K562 (cell line): ENCODE results near the gene LITAF. TPM values are rescaled to one million over a fixed set of nuclear protein-coding genes. Genes with fewer than 3 reads are reported as not detected.

Experiments used
- ATAC-seq: fragments of 200-7000 bp; cut with Tn5 transposase; 3 replicates; pipeline ENCODE4 v1.9.1; 2020; ENCODE audit warnings: moderate library complexity
- BruUV-seq: library from RNA; stranded (reverse); fragments of 400-500 nt; replicated peaks from 2 replicates; lab custom pipeline; 2021; lab: Mats Ljungman, UMichigan
- CTCF ChIA-PET: fragments of 300-600 bp; formaldehyde crosslinking; extraction: SDS; loops from one replicate; lab custom pipeline; 2021; ENCODE audit warnings: low intra/inter-chr PET ratio; lab: Yijun Ruan, JAX
- POLR2A ChIA-PET: fragments of 300-600, 350-650 bp; sonication (Branson Sonifier 250); formaldehyde crosslinking; extraction: SDS; loops from one replicate; lab custom pipeline; 2021; ENCODE audit warnings: antibody characterized with exemption, inconsistent platforms; lab: Yijun Ruan, JAX
- DNase-seq, 4 experiments: peaks; one replicate each; pipeline versions ENCODE4 v3.0.0 to v3.0.0-alpha.2; 2011 to 2018; ENCODE audit warnings: low spot score in 3 of 4, mixed read lengths in 3 of 4; ENCODE audit errors: extremely low read depth in 1 of 4
- FAIRE-seq: peaks from 2 replicates; lab custom pipeline; 2011; peaks lifted over from hg19 to GRCh38; lab: Jason Lieb, UNC
- H2AFZ ChIP-seq: 2 replicates; pipeline ENCODE4 v1.6.0; 2011; ENCODE audit warnings: low read depth, low read length, control low read depth, inconsistent platforms
- H3K27ac ChIP-seq: fragments of 200-600 bp; 3 replicates; pipeline ENCODE4 v1.8.0; 2011; ENCODE audit warnings: low read depth, mild to moderate bottlenecking, control low read depth, inconsistent platforms, low read length, moderate library complexity, mixed read lengths; ENCODE audit errors: extremely low read depth
- H3K27me3 ChIP-seq, 2 experiments: fragments of 300-600 bp in 1 of 2; 2 replicates in 1 of 2; 3 replicates in 1 of 2; pipeline versions ENCODE4 v1.6.0 to v1.8.0; 2011; ENCODE audit warnings: inconsistent platforms in 2 of 2, low read length in 2 of 2, mild to moderate bottlenecking in 1 of 2, mixed read lengths in 1 of 2, moderate library complexity in 1 of 2; ENCODE audit not compliant: control insufficient read depth in 2 of 2, insufficient read depth in 2 of 2
- H3K36me3 ChIP-seq: fragments of 300-600 bp; 3 replicates; pipeline ENCODE4 v1.8.0; 2011; ENCODE audit warnings: mild to moderate bottlenecking, low read length, inconsistent platforms; ENCODE audit not compliant: control insufficient read depth, insufficient read depth
- H3K4me1 ChIP-seq, 2 experiments: fragments of 200-600 bp in 1 of 2; replicated peaks in 1 of 2; 2 replicates in 1 of 2; 3 replicates in 1 of 2; pipeline versions ENCODE4 v1.5.1 to v1.8.0; 2011; ENCODE audit warnings: inconsistent platforms in 2 of 2, low read length in 2 of 2, mild to moderate bottlenecking in 1 of 2, mixed read lengths in 1 of 2, moderate library complexity in 1 of 2; ENCODE audit not compliant: control insufficient read depth in 2 of 2, insufficient read depth in 2 of 2
- H3K4me2 ChIP-seq: 2 replicates; pipeline ENCODE4 v1.6.1; 2011; ENCODE audit warnings: low read length, control low read depth, inconsistent platforms, mixed read lengths; ENCODE audit not compliant: insufficient read depth
- H3K4me3 ChIP-seq: fragments of 200-600 bp; sonication (generic), shearing (Covaris generic); 2 replicates; pipeline ENCODE4 v1.5.1; 2016; ENCODE audit warnings: control low read depth, inconsistent platforms
- H3K79me2 ChIP-seq: fragments of 200-600 bp; 3 replicates; pipeline ENCODE4 v1.8.0; 2011; ENCODE audit warnings: low read length, inconsistent platforms; ENCODE audit not compliant: control insufficient read depth, insufficient read depth
- H3K9ac ChIP-seq, 2 experiments: 2 replicates each; pipeline versions ENCODE4 v1.6.0 to v1.6.1; 2011; ENCODE audit warnings: low read depth in 2 of 2, low read length in 2 of 2, control low read depth in 1 of 2, inconsistent platforms in 1 of 2, mild to moderate bottlenecking in 1 of 2, mixed read lengths in 1 of 2; ENCODE audit not compliant: insufficient read depth in 1 of 2
- H3K9me1 ChIP-seq: one replicate; pipeline ENCODE4 v1.6.0; 2011; ENCODE audit warnings: inconsistent platforms, mild to moderate bottlenecking, low read length, moderate library complexity; ENCODE audit not compliant: control insufficient read depth, insufficient read depth
- H3K9me3 ChIP-seq: replicated peaks from 2 replicates; pipeline ENCODE4 v1.5.1; 2011; ENCODE audit warnings: low read depth, low read length, inconsistent platforms; ENCODE audit not compliant: control insufficient read depth, insufficient read depth
- H4K20me1 ChIP-seq: replicated peaks from 2 replicates; pipeline ENCODE4 v1.6.1; 2011; ENCODE audit warnings: low read length, inconsistent platforms, mixed read lengths; ENCODE audit not compliant: control insufficient read depth, insufficient read depth
- ATF1 ChIP-seq, 2 experiments: fragments of 450-650 bp in 1 of 2; IDR thresholded peaks; 2 replicates each; pipeline ENCODE4 v1.6.1; 2016; ENCODE audit warnings: missing compliant biosample characterization in 1 of 2, missing genetic modification characterization in 1 of 2
- ZNF589 ChIP-seq: fragments of 200-800 bp; sonication (Bioruptor generic); IDR thresholded peaks from 2 replicates; pipeline ENCODE4 v1.6.1; 2016; ENCODE audit warnings: low read depth, missing genetic modification characterization, missing compliant biosample characterization
- WGBS: fragments of 100-300 bp; shearing (Covaris generic); methylation state at CpG from one replicate; pipeline ENCODE4 v1.1.6; 2016; ENCODE audit warnings: low coverage, mixed read lengths; ENCODE audit not compliant: insufficient coverage; ENCODE audit errors: missing lambda C conversion rate; 5-methylcytosine and 5-hydroxymethylcytosine counted together
- in situ Hi-C: fragments of 300-500 bp; cut with MboI; formaldehyde crosslinking; loops from 4 replicates; pipeline ENCODE4 v1.15.0; 2018; ENCODE audit warnings: inconsistent platforms, mixed read lengths
- intact Hi-C: fragments of 100-400 bp; cut with micrococcal nuclease; formaldehyde crosslinking; loops from 2 replicates; pipeline ENCODE4 v1.14.2; 2022
- polyA plus RNA-seq, 8 experiments: library from polyadenylated mRNA; depleted of rRNA in 4 of 8; stranded (reverse) in 5 of 8; unstranded in 3 of 8; fragments of >200 nt; fragmentation: Nextera tagmentation in 2 of 8; fragmentation: Illumina TruSeq in 1 of 8; extraction: Ambion mirVana in 2 of 8; extraction: Trizol in 1 of 8; gene quantifications; 2 replicates each; pipeline versions ENCODE4 v1.2.1 to v1.2.3, GENCODE V29; 2011 to 2014; ENCODE audit warnings: inconsistent platforms in 1 of 8, missing spikeins in 1 of 8
- total RNA-seq, 7 experiments: library from RNA; depleted of rRNA in 6 of 7; stranded (reverse); fragments of >200 nt in 6 of 7; fragmentation: Illumina TruSeq in 2 of 7; extraction: Trizol in 2 of 7; gene quantifications; 2 replicates each; pipeline versions ENCODE4 v1.2.1 to v1.2.3, GENCODE V29; 2011 to 2021; ENCODE audit warnings: low replicate concordance in 1 of 7

LITAF gene
- total and polyA plus RNA-seq, 9 of the 15 experiments (the other 6 are each of a cell fraction or from before 2014, with no cell fraction given) = 4.1 to 17.8 (median 11.9) TPM

DNA sequence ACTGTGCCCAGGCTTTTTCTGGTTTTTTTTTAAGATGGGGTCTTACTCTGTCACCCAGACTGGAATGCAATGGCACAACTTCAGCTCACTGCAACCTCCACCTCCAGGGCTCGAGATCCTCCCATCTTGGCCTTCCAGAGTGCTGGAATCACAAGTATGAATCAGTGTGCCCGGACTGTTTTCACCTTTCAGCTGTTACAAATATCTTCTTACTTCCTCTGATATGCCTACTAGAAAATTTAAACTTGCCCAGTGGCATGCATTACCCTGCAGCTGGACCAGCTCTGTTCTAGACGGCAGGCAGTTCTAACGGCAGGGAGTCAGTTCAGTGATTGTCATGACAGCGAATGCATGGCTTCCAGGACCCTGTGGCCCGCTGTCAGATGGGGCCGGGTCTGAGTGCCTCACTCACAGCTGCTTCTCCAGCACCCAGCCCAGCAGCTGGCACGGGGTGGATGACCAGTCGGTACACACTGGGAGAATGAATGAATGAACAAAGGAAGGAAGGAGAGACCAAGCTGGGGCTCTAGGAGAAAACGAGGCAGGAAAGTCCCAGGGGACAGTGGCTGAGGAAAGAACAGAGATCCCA lies 28.0 kb upstream of the LITAF start:
- Histone ChIP-seq H3K4me3 (no peak overlapping the region), H3K27ac (no peak overlapping the region), H3K4me1 (peaks cover 30 to 35% of the 10 kb centered on the region in 2 experiments), H3K36me3 (no peaks in the 10 kb centered on the region), H4K20me1 (no peaks in the 10 kb centered on the region), H2AFZ (no peak overlapping the region), H3K4me2 (no peak overlapping the region), H3K9me3 (no peaks in the 10 kb centered on the region), H3K79me2 (no peaks in the 10 kb centered on the region), H3K27me3 (no peaks in the 10 kb centered on the region), H3K9me1 (no peaks in the 10 kb centered on the region), H3K9ac (no peak overlapping the region; a peak in 1 of 4 replicates)
- DNase-seq (no peak), ATAC-seq (no peak), FAIRE-seq (no peak)
- no TSS peak for BruUV-seq
- TF ChIP-seq ZNF589 (0 out of 2 replicates have a peak, but pooled peaks have one; percentile 41), ATF1 (CRISPR knock-in tag; IDR thresholded peaks at IDR 0.05) (no peak), ATF1 (tag; IDR thresholded peaks at IDR 0.05) (no peak)
- in situ Hi-C loops (no loop called here), intact Hi-C loops (no loop called here)
- ChIA-PET CTCF (no interaction called here), POLR2A (interaction anchor here (0.6 kb wide), 2 partner anchors 84 to 373 kb away, joined by 3 to 4 read pairs; no protein-coding TSS in a partner anchor)
- WGBS = 62% methylated on average over 10 of the region's 10 CpGs
